Caki2 (cell line): ENCODE results near the gene N4BP3. TPM values are rescaled to one million over a fixed set of nuclear protein-coding genes. Genes with fewer than 3 reads are reported as not detected.
A peak's percentile ranks its signal among the peaks of the same experiment; 100 is the strongest.
"Not testable (repeated sequence)": the region's sequence is repeated elsewhere in the genome, so short reads cannot be mapped to it uniquely, and the experiment has no call there.

Experiments
- DNase-seq: peaks from one replicate; pipeline ENCODE4 v3.0.0-alpha.2; 2015; ENCODE audit warnings: low read depth
- in situ Hi-C: cut with HindIII; loops from 2 replicates; pipeline ENCODE4 v1.10.0; 2016; ENCODE audit warnings: low sequenced_read_pairs, low pct_unique_long_range_greater_than_20kb, mixed read lengths
- total RNA-seq: library from RNA; depleted of rRNA; stranded (reverse); fragments of >200 nt; shearing (Covaris generic); gene quantifications from 2 replicates; pipeline ENCODE4 v1.2.3, GENCODE V29; 2014; ENCODE audit warnings: low replicate concordance

Gene N4BP3
- total RNA-seq, 1 experiment from 2014 or later, result 6.2 TPM

GRCh38 chr5:178117923-178118701 is 4.8 kb downstream of the N4BP3 start:
- in situ Hi-C loops, result no loop called here

GRCh38 chr5:178119915-178120606 is 6.7 kb downstream of the N4BP3 start:
- DNase-seq, result no peak
- in situ Hi-C loops, result no loop called here

More at GRCh38 chr5:178117923-178118701, 4.8 kb downstream of the N4BP3 start:
- DNase-seq, result no peak

GRCh38 chr5:178120607-178121357 is 7.5 kb downstream of the N4BP3 start:
- DNase-seq, result peak; percentile 53
- in situ Hi-C loops, result no loop called here

DNA sequence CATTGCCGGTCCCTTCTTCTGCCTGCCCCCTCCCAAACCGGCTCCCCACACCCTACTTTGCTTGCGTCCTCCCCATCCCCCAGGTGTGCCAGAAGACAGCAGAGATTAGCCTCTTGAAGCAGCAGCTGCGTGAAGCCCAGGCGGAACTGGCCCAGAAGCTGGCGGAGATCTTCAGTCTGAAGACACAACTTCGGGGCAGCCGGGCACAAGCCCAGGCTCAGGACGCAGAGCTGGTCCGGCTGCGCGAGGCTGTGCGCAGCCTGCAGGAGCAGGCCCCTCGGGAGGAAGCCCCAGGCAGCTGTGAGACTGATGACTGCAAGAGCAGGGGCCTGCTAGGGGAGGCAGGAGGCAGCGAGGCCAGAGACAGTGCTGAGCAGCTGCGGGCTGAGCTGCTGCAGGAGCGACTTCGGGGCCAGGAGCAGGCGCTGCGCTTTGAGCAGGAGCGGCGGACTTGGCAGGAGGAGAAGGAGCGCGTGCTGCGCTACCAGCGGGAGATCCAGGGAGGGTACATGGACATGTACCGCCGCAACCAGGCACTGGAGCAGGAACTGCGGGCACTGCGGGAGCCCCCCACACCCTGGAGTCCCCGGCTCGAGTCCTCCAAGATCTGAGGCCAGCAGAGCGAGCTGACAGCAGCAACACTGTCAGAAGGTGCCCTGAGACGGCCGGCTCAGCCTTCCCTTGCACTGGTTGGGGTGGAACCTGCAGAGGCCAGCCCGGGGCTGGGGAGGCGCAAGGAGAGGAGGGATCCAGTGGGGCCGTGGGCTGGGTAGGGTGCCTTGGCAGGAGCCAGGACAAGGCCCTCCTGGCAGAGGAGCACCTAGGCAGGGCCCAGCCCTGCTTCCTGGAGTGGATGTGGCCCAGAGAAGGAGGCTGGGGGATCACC is 8.3 kb downstream of the N4BP3 start:
- DNase-seq, result no peak
- in situ Hi-C loops, result no loop called here

DNA sequence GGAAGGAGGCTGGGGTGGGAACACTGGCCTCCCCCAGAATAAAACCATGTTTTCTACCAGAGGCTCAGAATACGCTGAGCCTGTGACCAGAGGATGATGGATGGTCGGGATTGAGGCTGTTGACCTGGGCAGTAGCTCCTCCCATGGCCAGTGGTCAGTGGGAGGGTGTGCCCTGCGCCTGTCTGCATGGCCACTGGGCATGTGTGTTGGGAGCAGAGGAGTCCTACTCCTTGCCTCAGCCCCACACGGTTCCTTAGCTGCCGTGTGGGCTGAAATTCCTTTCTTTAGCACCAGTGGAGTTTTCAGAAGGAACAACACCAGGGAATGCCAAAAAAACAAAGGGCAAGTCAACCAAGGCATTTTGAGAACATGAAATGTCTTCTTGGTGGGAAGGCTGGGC is 9.0 kb downstream of the N4BP3 start:
- in situ Hi-C loops, result no loop called here
- DNase-seq, result no peak

GRCh38 chr5:178123094-178123965 is 10.0 kb downstream of the N4BP3 start:
- no peak for DNase-seq

DNA sequence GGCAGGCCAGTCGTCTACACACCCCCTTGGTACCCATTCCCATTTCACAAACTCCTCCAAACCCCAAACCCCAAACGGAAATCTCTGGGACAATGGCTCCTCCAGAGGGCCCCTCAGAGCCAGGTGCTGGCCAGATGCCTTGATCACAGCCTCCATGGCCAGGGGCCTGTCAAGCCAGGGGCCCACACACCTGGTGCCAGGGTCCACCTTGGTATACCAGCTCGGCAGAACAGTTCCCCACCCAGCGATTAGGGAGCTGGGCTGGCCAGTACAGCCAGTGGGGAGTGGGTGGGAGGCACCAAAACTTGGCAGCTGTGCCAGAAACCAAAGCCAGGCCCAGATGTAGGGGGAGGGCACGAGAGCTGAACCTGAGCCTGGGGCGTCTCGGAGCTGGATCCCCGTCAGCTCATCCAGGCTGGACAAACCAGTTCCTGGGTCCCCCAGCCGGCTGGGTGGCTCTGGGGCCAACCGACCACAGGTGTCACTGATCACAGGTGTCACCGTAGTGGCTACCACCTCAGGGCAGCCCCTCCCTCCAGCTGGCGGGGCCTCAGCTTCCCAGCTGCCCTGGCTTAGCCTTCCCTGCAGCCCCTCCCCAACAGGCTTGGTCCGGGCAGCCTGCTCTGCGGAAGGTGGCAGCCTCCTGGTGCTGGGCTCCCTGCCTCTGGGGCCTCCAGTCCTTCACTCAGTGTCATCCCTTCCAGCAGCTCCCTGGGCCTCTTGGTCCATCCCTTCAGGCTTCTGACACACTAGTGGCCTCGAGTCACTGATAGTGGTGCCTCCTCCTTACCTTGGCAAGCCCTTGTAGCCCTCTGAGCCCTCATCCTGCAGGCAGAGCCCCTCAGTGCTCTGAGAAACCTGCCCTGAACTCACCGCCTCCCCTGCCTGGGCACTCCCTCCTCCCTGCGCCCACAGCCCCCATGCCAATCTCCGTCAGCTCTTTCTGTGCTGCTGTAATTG is 10.9 kb downstream of the N4BP3 start:
- DNase-seq, result no peak
- in situ Hi-C loops, result no loop called here

More at GRCh38 chr5:178123094-178123965, 10.0 kb downstream of the N4BP3 start:
- in situ Hi-C loops, result no loop called here

DNA sequence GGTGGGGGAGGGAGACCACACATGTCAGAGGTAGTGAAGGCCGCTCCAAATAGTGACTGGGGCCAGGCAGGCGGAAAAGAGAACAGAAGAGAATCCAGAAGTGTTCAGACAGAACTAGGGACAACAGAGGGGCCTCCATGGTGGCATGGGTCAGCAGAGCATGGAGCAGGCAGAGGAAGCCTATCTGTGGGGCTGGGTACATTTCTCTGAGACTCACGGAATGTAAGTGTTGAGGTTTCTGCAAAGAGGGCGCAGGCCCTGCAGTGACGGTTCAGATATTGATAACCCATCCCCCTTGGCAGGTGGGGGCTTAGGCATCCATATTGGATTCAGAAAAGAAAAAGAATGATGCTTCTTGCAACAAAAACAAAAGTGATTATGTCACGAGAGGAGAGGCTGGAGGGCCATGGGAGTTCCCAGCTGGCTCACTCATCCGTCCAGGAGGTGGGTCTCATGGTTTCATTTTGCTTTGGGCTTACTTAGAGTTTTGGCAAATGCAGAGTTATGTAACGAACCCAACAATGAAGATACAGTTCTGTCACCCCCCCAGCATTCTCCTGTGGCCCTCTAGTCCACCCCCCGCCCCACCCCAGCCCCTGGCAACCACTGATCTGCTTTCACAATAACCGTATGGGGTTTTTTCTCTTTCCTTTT is 12.0 kb downstream of the N4BP3 start:
- DNase-seq, result no peak
- in situ Hi-C loops, result no loop called here

- in situ Hi-C loops, result no loop called here
- DNase-seq, result no peak
Observed at GRCh38 chr5:178126556-178126955, 13.2 kb downstream of the N4BP3 start.

- DNase-seq, in situ Hi-C loops: not testable (repeated sequence)
Observed at GRCh38 chr5:178127300-178128009, 14.1 kb downstream of the N4BP3 start.

DNA sequence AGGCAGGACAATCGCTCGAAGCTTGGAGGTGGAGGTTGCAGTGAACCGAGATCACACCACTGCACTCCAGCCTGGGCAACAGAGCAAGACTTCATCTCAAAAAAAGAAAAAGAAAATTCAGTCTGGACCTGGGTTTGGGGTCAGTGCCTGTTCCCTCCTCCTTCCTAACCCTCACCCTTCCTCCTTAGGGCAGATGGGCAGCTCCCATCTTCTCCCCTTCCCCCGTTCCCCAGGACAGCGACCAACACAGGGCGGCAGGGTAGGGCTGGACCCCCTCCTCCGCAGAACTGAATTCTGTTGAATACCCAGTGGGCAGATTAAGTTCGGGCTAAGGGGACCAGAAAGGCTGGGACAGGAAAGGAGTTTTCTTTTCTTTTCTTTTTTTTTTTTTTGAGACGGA is 16.0 kb downstream of the N4BP3 start:
- DNase-seq, result no peak
- in situ Hi-C loops, result no loop called here

- in situ Hi-C loops, DNase-seq: not testable (repeated sequence)
Observed at GRCh38 chr5:178130234-178130575, 16.9 kb downstream of the N4BP3 start.

DNA sequence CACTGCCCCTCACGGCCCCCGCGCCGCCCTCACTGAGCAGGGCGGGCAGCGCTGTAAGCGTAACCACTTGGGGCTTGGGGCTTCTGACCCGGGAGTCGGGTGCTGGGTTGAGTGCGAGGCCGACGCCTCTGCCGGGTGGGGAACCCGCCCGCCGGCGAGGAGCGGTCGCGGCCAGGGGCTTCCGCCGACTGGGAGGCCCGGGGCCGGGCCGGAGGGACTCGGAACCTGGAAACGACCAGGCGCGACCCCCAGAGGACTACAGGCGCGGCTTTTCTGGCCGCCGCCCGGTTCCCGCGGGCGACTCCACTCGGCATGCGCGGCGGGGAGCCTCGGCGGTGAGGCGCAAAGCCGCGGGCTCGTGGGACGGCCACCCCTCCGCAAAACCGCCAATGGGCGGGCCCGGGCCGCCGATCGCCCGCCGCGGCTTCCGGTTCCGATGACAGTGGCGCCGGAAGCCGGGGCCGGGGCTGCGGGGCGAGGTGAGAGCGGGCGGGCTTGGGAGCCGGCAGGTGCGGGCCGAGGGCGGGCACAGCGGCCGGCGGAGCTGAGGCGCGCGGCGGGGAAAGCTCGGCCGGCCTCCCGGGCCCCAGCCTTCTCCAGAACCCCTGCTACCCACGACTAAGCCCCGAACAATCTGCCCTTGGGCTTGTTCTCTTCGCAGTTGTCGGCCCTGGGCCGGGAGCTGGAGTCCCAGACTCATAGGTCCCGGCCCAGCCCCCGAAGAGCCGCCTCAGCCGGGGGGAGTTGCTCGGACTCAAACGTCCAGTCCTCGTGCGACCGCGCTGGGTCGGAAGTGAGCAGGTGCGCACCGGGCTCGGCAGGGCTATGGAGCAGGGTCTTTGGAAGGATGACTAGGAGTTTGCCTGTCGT is 17.5 kb downstream of the N4BP3 start, which contains the start of gene RMND5B:
TSS of gene RMND5B (plus strand) at position 439 of the 870 bp plus-strand sequence. CDS start 7,106 bp downstream, outside the sequence.
- peak; percentile 85 for DNase-seq
- in situ Hi-C loops, result no loop called here

DNA sequence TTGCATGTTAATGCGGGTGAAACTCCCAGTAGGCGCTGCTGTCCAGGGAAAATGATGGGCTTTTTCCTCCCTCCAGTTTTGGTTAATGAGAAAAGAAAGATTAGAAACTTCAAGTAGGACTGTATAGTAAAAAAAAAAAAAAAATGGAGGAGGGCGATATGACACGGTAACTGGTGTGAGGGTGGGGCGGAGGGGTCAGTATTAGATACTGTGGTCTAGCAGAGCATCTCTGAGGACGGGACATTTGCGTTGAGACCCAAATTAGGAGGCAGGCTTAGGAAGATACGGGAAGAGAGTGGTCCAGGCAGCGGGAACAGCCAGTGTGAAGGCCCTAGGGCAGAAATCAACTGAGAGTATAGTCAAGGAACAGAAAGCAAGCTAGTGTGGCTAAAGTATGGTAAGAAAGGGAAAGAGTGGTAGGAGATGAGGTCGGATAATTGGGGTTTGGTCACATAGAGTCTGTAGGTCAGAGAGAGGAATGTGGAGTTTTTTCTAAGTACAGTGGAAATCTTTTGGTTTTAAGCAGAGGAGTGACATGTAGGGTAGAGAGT is 18.2 kb downstream of the N4BP3 start:
- in situ Hi-C loops, result no loop called here
- DNase-seq, result no peak
